Panc1 (cell line): ENCODE results near the gene PDK4. TPM values are rescaled to one million over a fixed set of nuclear protein-coding genes. Genes with fewer than 3 reads are reported as not detected.

Experiments
- ATAC-seq: fragments of 200-7000 bp; cut with Tn5 transposase; 2 replicates; pipeline ENCODE4 v1.9.1; 2020; ENCODE audit warnings: mild to moderate bottlenecking, moderate library complexity
- BruUV-seq: library from RNA; stranded (reverse); fragments of 400-500 nt; replicated peaks from 2 replicates; lab custom pipeline; 2021; lab: Mats Ljungman, UMichigan
- CTCF ChIA-PET: fragments of 300-600 bp; sonication (Branson Sonifier 250); formaldehyde crosslinking; loops from one replicate; lab custom pipeline; 2022; ENCODE audit warnings: antibody characterized with exemption; lab: Charles Lee
- POLR2A ChIA-PET: fragments of 300-600 bp; sonication (Branson Sonifier 250); formaldehyde crosslinking; loops from one replicate; lab custom pipeline; 2022; ENCODE audit warnings: antibody characterized with exemption; lab: Charles Lee
- DNase-seq: peaks from one replicate; pipeline ENCODE4 v3.0.0-alpha.2; 2010; ENCODE audit warnings: low read depth, low spot score
- H3K27ac ChIP-seq: 2 replicates; pipeline ENCODE4 v1.5.1; 2011; ENCODE audit warnings: mild to moderate bottlenecking, low read length, inconsistent platforms
- H3K27me3 ChIP-seq: fragments of 200-500 bp; sonication (Bioruptor generic); 2 replicates; pipeline ENCODE4 v1.6.0; 2014; ENCODE audit warnings: low read length, inconsistent platforms; ENCODE audit not compliant: control insufficient read depth, insufficient read depth
- H3K36me3 ChIP-seq: fragments of 200-500 bp; sonication (Bioruptor generic); 2 replicates; pipeline ENCODE4 v1.5.1; 2014; ENCODE audit warnings: inconsistent platforms, mild to moderate bottlenecking, low read length, moderate library complexity; ENCODE audit not compliant: control insufficient read depth, insufficient read depth
- H3K4me1 ChIP-seq: 2 replicates; pipeline ENCODE4 v1.5.1; 2011; ENCODE audit warnings: inconsistent platforms, mild to moderate bottlenecking, low read length, moderate library complexity; ENCODE audit not compliant: control insufficient read depth, insufficient read depth
- H3K4me3 ChIP-seq, 2 experiments: 2 replicates each; pipeline ENCODE4 v1.5.1; 2011 to 2012; ENCODE audit warnings: low read depth in 2 of 2, low read length in 2 of 2, mild to moderate bottlenecking in 2 of 2, inconsistent platforms in 1 of 2, moderate library complexity in 1 of 2
- H3K9me3 ChIP-seq: fragments of 200-500 bp; sonication (Bioruptor generic); 2 replicates; pipeline ENCODE4 v1.5.1; 2014; ENCODE audit warnings: low read depth, mild to moderate bottlenecking, inconsistent platforms, low read length, moderate library complexity; ENCODE audit not compliant: control insufficient read depth, insufficient read depth
- CTCF ChIP-seq: fragments of 450-650 bp; IDR thresholded peaks from 2 replicates; pipeline ENCODE4 v1.5.1; 2017; ENCODE audit warnings: mild to moderate bottlenecking
- POLR2AphosphoS5 ChIP-seq: IDR thresholded peaks from 2 replicates; pipeline ENCODE4 v1.6.1; 2012; ENCODE audit warnings: mild to moderate bottlenecking, low read depth, low read length, moderate library complexity
- REST ChIP-seq, 2 experiments: IDR thresholded peaks; 2 replicates each; pipeline ENCODE4 v1.6.1; 2011 to 2012; ENCODE audit warnings: low read depth in 2 of 2, control low read depth in 1 of 2, low read length in 1 of 2, mild to moderate bottlenecking in 1 of 2, moderate library complexity in 1 of 2; ENCODE audit not compliant: insufficient read depth in 1 of 2
- SIN3A ChIP-seq: IDR thresholded peaks from 2 replicates; pipeline ENCODE4 v1.6.1; 2012; ENCODE audit warnings: low read depth, mild to moderate bottlenecking, low read length, moderate library complexity, borderline replicate concordance; ENCODE audit not compliant: insufficient read depth
- TCF7L2 ChIP-seq: IDR thresholded peaks from 2 replicates; pipeline ENCODE4 v1.6.1; 2011; ENCODE audit warnings: mild to moderate bottlenecking, low read depth, low read length, inconsistent platforms
- in situ Hi-C: cut with HindIII; loops from 2 replicates; pipeline ENCODE4 v1.10.0; 2016; ENCODE audit warnings: low sequenced_read_pairs, low pct_unique_long_range_greater_than_20kb
- intact Hi-C: fragments of 100-400 bp; cut with micrococcal nuclease; formaldehyde crosslinking; loops from one replicate; pipeline ENCODE4 v1.10.0; 2022; ENCODE audit not compliant: unreplicated experiment
- total RNA-seq: library from RNA; stranded (reverse); gene quantifications from one replicate; pipeline ENCODE4 v1.2.1, GENCODE V29; 2021; ENCODE audit not compliant: unreplicated experiment

The PDK4 gene
- total RNA-seq, 1 experiment from 2014 or later: 1.4 TPM

DNA sequence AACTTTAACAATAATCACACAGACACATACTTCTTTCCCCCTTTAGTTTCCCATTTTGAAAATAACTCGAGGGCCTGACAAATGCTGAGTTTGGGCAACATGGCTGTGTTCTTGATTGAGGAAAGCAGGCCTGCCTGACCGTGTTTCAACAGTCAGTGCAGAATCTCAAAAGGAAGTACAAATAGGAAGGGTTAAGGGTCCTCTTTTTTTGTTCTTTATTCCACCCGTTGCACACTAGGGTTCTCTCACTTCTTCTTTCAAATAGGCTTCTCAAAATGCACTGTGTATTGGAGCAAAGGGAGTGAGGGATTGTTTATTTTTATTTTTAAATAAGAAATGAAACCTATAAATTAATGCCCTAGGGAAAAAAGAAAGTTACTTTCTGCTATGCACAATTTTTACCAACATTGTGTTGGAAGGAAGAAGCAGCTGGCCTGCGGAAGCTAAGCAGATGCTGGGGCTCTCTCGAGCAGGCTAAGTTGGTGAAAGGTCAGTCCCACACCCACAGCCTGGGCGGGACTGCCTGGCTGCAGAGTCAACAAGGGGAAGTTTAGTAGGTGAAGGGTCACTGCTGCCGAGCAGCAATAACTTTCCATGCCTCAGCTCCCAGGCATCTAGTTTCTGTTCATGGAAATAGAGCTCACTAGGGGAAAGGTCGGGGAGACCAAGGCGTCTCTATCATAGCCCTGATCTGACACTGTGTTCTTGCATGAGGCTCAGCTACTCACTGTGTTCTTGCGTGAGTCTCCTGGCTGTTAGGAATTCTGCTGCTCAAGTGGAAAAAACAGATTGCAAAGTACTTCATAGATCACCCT, 12.2 kb upstream of the PDK4 start:
- CTCF ChIA-PET: interaction anchor here (0.7 kb wide), 1 partner anchor 42 kb away, joined by 7 read pairs; no protein-coding TSS in a partner anchor
- ATAC-seq: peak; percentile 99
- no peaks in the 10 kb centered on the region for H3K36me3 ChIP-seq
- in situ Hi-C loops: no loop called here
- peak overlapping the region in 1 of 2 experiments; percentile 41; a peak in 3 of 4 replicates for H3K4me3 ChIP-seq
- no peaks in the 10 kb centered on the region for H3K27me3 ChIP-seq
- BruUV-seq: no TSS peak
- TF ChIP-seq CTCF (no peak), POLR2AphosphoS5 (peak; percentile 44; the same call in 1 of the 2 replicates), TCF7L2 (no peak)
- H3K27ac ChIP-seq: peak overlapping the region; percentile 79
- intact Hi-C loops: no loop called here
- peaks cover 27% of the 10 kb centered on the region for H3K4me1 ChIP-seq
- POLR2A ChIA-PET: interaction anchor here (0.6 kb wide), 1 partner anchor 11 kb away, joined by 3 read pairs; no protein-coding TSS in a partner anchor
- peak; percentile 97 for DNase-seq
- no peaks in the 10 kb centered on the region for H3K9me3 ChIP-seq

GRCh38 chr7:95607561-95607960, 11.2 kb upstream of the PDK4 start:
- Histone ChIP-seq H3K4me1 (peaks cover 27% of the 10 kb centered on the region), H3K9me3 (no peaks in the 10 kb centered on the region), H3K36me3 (no peaks in the 10 kb centered on the region), H3K27ac (no peak overlapping the region; the same call in 1 of the 2 replicates), H3K4me3 (no peak overlapping the region), H3K27me3 (no peaks in the 10 kb centered on the region)
- intact Hi-C loops (no loop called here), in situ Hi-C loops (no loop called here)
- no peak for ATAC-seq
- TF ChIP-seq TCF7L2 (no peak), POLR2AphosphoS5 (no peak), SIN3A (no peak), CTCF (no peak), REST (IDR thresholded peaks at IDR 0.05; ENCODE audit: insufficient read depth in 1 of 2, low read depth in 2 of 2, low read length in 1 of 2) (no peak)
- DNase-seq: no peak
- CTCF ChIA-PET: no interaction called here
- no TSS peak for BruUV-seq
- POLR2A ChIA-PET: interaction anchor here (0.6 kb wide), 1 partner anchor 10 kb away, joined by 3 read pairs; no protein-coding TSS in a partner anchor
